ENCODE data around the gene CCDC117. TPM values are rescaled to one million over a fixed set of nuclear protein-coding genes. Genes with fewer than 3 reads are reported as not detected.

The CCDC117 gene
- total RNA-seq, 1 experiment from 2014 or later, result 33.5 TPM

- intact Hi-C loops (cut with micrococcal nuclease; ENCODE audit: unreplicated experiment), result loop anchor here (10.0 kb wide), 1 partner anchor 802 kb away; no protein-coding TSS in a partner anchor
- BruUV-seq (replicated peaks), result no TSS peak
- TF ChIP-seq CTCF (conservative IDR thresholded peaks at IDR 0.05; ENCODE audit: low read depth, low read length) (no peak), EZH2 (IDR thresholded peaks at IDR 0.05; ENCODE audit: borderline replicate concordance, low read depth, low read length, poor library complexity, severe bottlenecking) (no peak)
- DNase-seq (ENCODE audit: low spot score), result no peak
- no peak overlapping the region for H3K27ac ChIP-seq (ENCODE audit: low read depth, low read length, poor library complexity, severe bottlenecking)
- H3K27me3 ChIP-seq (replicated peaks; ENCODE audit: insufficient read depth, low read depth, low read length, poor library complexity), result no peaks in the 10 kb centered on the region
- ChIA-PET POLR2A (ENCODE audit: low non-redundant PET) (no interaction called here), CTCF (no interaction called here)
- no peaks in the 10 kb centered on the region for H3K4me1 ChIP-seq (ENCODE audit: insufficient read depth, low read length, poor library complexity, severe bottlenecking)
- no peaks in the 10 kb centered on the region for H3K36me3 ChIP-seq (ENCODE audit: insufficient read depth, low read length, poor library complexity, severe bottlenecking)
- H3K4me3 ChIP-seq (ENCODE audit: low read depth, low read length, poor library complexity, severe bottlenecking), result no peak overlapping the region
- no peaks in the 10 kb centered on the region for H3K9me3 ChIP-seq (ENCODE audit: low read depth, low read length, poor library complexity, severe bottlenecking)
Measured at GRCh38 chr22:28826921-28827320, 54.4 kb downstream of the CCDC117 start.

- no TSS peak for BruUV-seq (replicated peaks)
Measured at GRCh38 chr22:28829358-28830181, 57.1 kb downstream of the CCDC117 start.

GRCh38 chr22:28830441-28830840, 57.9 kb downstream of the CCDC117 start:
- Histone ChIP-seq H3K9me3 (ENCODE audit: low read depth, low read length, poor library complexity, severe bottlenecking) (no peaks in the 10 kb centered on the region), H3K27me3 (replicated peaks; ENCODE audit: insufficient read depth, low read depth, low read length, poor library complexity) (no peaks in the 10 kb centered on the region), H3K27ac (ENCODE audit: low read depth, low read length, poor library complexity, severe bottlenecking) (no peak overlapping the region), H3K4me3 (ENCODE audit: low read depth, low read length, poor library complexity, severe bottlenecking) (no peak overlapping the region), H3K36me3 (ENCODE audit: insufficient read depth, low read length, poor library complexity, severe bottlenecking) (no peaks in the 10 kb centered on the region), H3K4me1 (ENCODE audit: insufficient read depth, low read length, poor library complexity, severe bottlenecking) (no peaks in the 10 kb centered on the region)
- BruUV-seq (replicated peaks), result no TSS peak
- CTCF ChIA-PET, result interaction anchor here (0.7 to 3.5 kb wide), 2 partner anchors 229 to 231 kb away, joined by 3 to 16 read pairs; no protein-coding TSS in a partner anchor
- no peak for DNase-seq (ENCODE audit: low spot score)
- intact Hi-C loops (cut with micrococcal nuclease; ENCODE audit: unreplicated experiment), result no loop called here
- no peak for TF ChIP-seq EZH2 (IDR thresholded peaks at IDR 0.05; ENCODE audit: borderline replicate concordance, low read depth, low read length, poor library complexity, severe bottlenecking)
- no peak for TF ChIP-seq CTCF (conservative IDR thresholded peaks at IDR 0.05; ENCODE audit: low read depth, low read length)
- POLR2A ChIA-PET (ENCODE audit: low non-redundant PET), result no interaction called here

More at GRCh38 chr22:28829358-28830181, 57.1 kb downstream of the CCDC117 start:
- intact Hi-C loops (cut with micrococcal nuclease; ENCODE audit: unreplicated experiment), result loop anchor here (1.0 to 10.0 kb wide), 2 partner anchors 229 to 805 kb away; no protein-coding TSS in a partner anchor
- no peak for TF ChIP-seq EZH2 (IDR thresholded peaks at IDR 0.05; ENCODE audit: borderline replicate concordance, low read depth, low read length, poor library complexity, severe bottlenecking)
- peak; percentile 98 for TF ChIP-seq CTCF (conservative IDR thresholded peaks at IDR 0.05; ENCODE audit: low read depth, low read length)
- Histone ChIP-seq H3K4me1 (ENCODE audit: insufficient read depth, low read length, poor library complexity, severe bottlenecking) (no peaks in the 10 kb centered on the region), H3K27ac (ENCODE audit: low read depth, low read length, poor library complexity, severe bottlenecking) (no peak overlapping the region), H3K4me3 (ENCODE audit: low read depth, low read length, poor library complexity, severe bottlenecking) (no peak overlapping the region), H3K27me3 (replicated peaks; ENCODE audit: insufficient read depth, low read depth, low read length, poor library complexity) (no peaks in the 10 kb centered on the region), H3K9me3 (ENCODE audit: low read depth, low read length, poor library complexity, severe bottlenecking) (no peaks in the 10 kb centered on the region), H3K36me3 (ENCODE audit: insufficient read depth, low read length, poor library complexity, severe bottlenecking) (no peaks in the 10 kb centered on the region)
- CTCF ChIA-PET, result interaction anchor here (0.6 to 3.5 kb wide), 4 partner anchors 211 to 889 kb away, joined by 3 to 16 read pairs (median 3); no protein-coding TSS in a partner anchor
- peak; percentile 80 for DNase-seq (ENCODE audit: low spot score)
- POLR2A ChIA-PET (ENCODE audit: low non-redundant PET), result no interaction called here
